Thoracic aorta (tissue), 2 donors: Measurements from ENCODE around the gene CATSPERZ. TPM values are rescaled to one million over a fixed set of nuclear protein-coding genes. Genes with fewer than 3 reads are reported as not detected.
A peak's percentile ranks its signal among the peaks of the same experiment; 100 is the strongest.
"Not testable (repeated sequence)": the region's sequence is repeated elsewhere in the genome, so short reads cannot be mapped to it uniquely, and the experiment has no call there.

Experiments
- ATAC-seq: fragments of 150-250 bp; one replicate; pipeline ENCODE4 v1.8.0; 2017; ENCODE audit warnings: low read depth; ENCODE audit not compliant: insufficient number of reproducible peaks, low FRiP score
- DNase-seq: peaks from one replicate; pipeline ENCODE4 v3.0.0-alpha.2; 2020; ENCODE audit warnings: low spot score
- H3K27ac ChIP-seq, 2 donors: fragments of 200-600 bp; sonication (generic); 1 replicate in 1 of 2; 2 replicates in 1 of 2; pipeline ENCODE4 v1.5.1; 2016; ENCODE audit warnings: mild to moderate bottlenecking in 2 of 2, moderate library complexity in 2 of 2
- H3K27me3 ChIP-seq: fragments of 200-600 bp; sonication (generic); replicated peaks from 2 replicates; pipeline ENCODE4 v1.6.0; 2016; ENCODE audit warnings: mild to moderate bottlenecking; ENCODE audit not compliant: insufficient read depth
- H3K36me3 ChIP-seq: fragments of 200-600 bp; sonication (generic); one replicate; pipeline ENCODE4 v1.5.1; 2016
- H3K4me1 ChIP-seq, 2 donors: fragments of 200-600 bp; sonication (generic); 1 replicate in 1 of 2; 2 replicates in 1 of 2; pipeline versions ENCODE4 v1.5.1 to v1.6.0; 2016; ENCODE audit warnings: low read depth in 2 of 2, mild to moderate bottlenecking in 1 of 2; ENCODE audit not compliant: control insufficient read depth in 1 of 2
- H3K4me3 ChIP-seq: fragments of 200-600 bp; sonication (generic); 2 replicates; pipeline ENCODE4 v1.5.1; 2016; ENCODE audit warnings: mild to moderate bottlenecking
- H3K9me3 ChIP-seq: fragments of 200-600 bp; sonication (generic); 2 replicates; pipeline ENCODE4 v1.5.1; 2016
- total RNA-seq, 2 donors: library from RNA; depleted of rRNA; stranded (reverse); fragments of >200 nt; gene quantifications; one replicate each; pipeline versions ENCODE4 v1.1.0 to v1.2.3, GENCODE V29; 2016
- TF ChIP-seq, protein P1 (sequence below): fragments of 200-600 bp; sonication (generic); IDR thresholded peaks from one replicate; pipeline ENCODE4 v1.5.1; 2019; ENCODE audit warnings: antibody characterized with exemption

Gene CATSPERZ
- total RNA-seq, 2 donors from 2014 or later = not detected

DNA sequence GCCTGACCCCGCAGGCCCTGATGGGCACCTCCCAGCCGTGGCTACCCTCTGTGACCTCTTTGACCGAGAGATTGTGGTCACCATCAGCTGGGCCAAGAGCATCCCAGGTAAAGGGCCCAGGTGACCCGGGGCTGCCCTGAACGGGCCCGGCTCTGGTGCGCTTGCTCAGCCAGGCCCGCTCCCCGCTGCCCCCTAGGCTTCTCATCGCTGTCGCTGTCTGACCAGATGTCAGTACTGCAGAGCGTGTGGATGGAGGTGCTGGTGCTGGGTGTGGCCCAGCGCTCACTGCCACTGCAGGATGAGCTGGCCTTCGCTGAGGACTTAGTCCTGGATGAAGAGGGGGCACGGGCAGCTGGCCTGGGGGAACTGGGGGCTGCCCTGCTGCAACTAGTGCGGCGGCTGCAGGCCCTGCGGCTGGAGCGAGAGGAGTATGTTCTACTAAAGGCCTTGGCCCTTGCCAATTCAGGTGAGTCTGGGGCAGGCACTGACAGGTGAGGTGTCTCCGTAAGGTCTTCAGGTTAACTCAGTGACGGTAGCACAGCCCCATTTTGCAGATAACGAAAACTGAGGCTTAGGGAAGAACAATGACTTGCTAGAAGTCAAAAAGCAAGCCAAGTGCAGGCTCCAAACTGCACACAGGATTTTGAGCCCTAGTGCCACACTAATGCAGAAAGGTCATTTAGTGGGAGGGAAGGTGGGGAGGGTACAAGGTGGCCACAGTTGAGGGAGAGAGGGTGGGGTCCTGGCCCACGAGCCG, 14.8 kb downstream of the CATSPERZ start:
- peaks cover 3% of the 10 kb centered on the region for H3K36me3 ChIP-seq
- H3K4me1 ChIP-seq = peaks cover 8 to 19% of the 10 kb centered on the region in 2 donors
- DNase-seq (no peak), ATAC-seq (no peak)
- no peaks in the 10 kb centered on the region for H3K27me3 ChIP-seq
- TF ChIP-seq, protein P1, sequence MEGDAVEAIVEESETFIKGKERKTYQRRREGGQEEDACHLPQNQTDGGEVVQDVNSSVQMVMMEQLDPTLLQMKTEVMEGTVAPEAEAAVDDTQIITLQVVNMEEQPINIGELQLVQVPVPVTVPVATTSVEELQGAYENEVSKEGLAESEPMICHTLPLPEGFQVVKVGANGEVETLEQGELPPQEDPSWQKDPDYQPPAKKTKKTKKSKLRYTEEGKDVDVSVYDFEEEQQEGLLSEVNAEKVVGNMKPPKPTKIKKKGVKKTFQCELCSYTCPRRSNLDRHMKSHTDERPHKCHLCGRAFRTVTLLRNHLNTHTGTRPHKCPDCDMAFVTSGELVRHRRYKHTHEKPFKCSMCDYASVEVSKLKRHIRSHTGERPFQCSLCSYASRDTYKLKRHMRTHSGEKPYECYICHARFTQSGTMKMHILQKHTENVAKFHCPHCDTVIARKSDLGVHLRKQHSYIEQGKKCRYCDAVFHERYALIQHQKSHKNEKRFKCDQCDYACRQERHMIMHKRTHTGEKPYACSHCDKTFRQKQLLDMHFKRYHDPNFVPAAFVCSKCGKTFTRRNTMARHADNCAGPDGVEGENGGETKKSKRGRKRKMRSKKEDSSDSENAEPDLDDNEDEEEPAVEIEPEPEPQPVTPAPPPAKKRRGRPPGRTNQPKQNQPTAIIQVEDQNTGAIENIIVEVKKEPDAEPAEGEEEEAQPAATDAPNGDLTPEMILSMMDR = no peak
- H3K9me3 ChIP-seq = no peaks in the 10 kb centered on the region
- H3K4me3 ChIP-seq = no peak overlapping the region
- H3K27ac ChIP-seq = no peak overlapping the region

DNA sequence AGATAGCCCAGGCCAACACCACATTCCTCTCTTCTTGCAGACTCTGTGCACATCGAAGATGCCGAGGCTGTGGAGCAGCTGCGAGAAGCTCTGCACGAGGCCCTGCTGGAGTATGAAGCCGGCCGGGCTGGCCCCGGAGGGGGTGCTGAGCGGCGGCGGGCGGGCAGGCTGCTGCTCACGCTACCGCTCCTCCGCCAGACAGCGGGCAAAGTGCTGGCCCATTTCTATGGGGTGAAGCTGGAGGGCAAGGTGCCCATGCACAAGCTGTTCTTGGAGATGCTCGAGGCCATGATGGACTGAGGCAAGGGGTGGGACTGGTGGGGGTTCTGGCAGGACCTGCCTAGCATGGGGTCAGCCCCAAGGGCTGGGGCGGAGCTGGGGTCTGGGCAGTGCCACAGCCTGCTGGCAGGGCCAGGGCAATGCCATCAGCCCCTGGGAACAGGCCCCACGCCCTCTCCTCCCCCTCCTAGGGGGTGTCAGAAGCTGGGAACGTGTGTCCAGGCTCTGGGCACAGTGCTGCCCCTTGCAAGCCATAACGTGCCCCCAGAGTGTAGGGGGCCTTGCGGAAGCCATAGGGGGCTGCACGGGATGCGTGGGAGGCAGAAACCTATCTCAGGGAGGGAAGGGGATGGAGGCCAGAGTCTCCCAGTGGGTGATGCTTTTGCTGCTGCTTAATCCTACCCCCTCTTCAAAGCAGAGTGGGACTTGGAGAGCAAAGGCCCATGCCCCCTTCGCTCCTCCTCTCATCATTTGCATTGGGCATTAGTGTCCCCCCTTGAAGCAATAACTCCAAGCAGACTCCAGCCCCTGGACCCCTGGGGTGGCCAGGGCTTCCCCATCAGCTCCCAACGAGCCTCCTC, 15.7 kb downstream of the CATSPERZ start:
- not testable (repeated sequence) for DNase-seq, H3K4me3 ChIP-seq

DNA sequence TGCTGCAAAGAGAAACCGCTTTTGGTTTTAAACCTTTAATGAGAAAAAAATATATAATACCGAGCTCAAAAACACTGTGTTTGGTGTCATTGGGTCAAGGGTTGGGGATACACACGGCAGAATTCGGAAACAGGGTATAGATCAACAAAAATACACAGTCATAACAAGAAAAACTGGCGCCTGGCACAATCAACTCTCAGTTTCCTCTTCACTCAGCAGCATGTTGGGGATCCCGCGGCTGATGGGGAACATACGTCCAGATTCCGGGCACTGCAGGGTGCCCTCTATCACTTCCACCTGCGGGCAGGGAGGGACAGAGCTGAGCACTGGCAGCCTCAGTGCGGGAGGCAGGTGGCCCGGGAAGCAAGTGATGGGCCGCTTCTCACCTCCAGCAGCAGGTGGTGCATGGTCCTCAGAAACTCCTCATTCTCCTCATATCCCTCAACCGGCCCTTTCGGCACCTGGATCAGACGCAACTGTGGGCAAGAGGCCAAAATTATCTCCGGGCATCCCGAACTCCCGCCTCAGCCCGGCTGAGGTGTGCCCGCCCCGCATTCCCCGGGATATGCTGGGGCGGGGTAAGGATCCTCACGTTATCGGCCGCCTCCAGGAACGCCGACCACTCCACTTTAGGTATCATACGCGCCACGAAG, 16.6 kb downstream of the CATSPERZ start:
- TF ChIP-seq, protein P1 = no peak
- DNase-seq = no peak
- Histone ChIP-seq H3K27me3 (no peaks in the 10 kb centered on the region), H3K4me1 (peaks cover 8 to 19% of the 10 kb centered on the region in 2 donors), H3K9me3 (no peaks in the 10 kb centered on the region), H3K27ac (peak overlapping the region; percentile 97 to 100), H3K36me3 (peaks cover 10% of the 10 kb centered on the region), H3K4me3 (peak overlapping the region; percentile 79)
- no peak for ATAC-seq

More for the DNA sequence above, 15.7 kb downstream of the CATSPERZ start:
- Histone ChIP-seq H3K27ac (peak overlapping the region; percentile 97 to 100), H3K4me1 (peaks cover 8 to 19% of the 10 kb centered on the region in 2 donors)
- not testable (repeated sequence) for H3K36me3 ChIP-seq, H3K9me3 ChIP-seq, H3K27me3 ChIP-seq, ATAC-seq

DNA sequence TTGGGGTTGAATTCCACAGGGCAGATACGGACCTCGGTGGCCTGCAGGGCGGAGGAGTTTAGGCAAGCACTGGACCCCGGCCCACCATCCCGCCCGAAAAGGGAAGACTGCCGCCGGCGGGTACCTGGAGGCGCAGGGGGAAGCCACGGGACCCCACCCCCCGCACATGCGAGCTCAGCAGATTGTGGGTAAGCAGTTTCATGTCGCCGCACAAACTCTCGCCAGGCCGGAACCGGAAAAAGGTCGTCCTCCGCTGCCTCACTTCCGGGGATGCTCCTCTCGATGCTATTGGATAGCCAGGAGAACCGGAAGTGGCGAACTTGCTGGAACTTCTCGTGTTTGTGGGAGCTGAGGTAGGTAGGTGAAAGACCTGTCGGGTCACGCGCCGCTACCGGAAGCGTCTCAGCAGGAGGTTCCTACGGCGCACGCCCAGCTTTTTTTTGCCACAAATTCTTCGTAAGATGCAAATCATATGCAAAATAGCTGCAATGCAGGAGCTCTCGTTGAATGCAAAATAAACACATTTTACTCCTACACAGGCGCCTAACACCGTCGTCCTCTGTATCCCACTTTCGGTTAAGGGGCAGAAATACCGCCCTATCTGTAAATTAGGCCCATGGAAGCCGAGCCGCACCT, 17.3 kb downstream of the CATSPERZ start, which contains the start of gene TRMT112:
Gene TRMT112, minus strand, starts transcription at position 235 of the 636 bp plus-strand sequence. Its CDS starts 33 bp downstream, at position 202.
- H3K4me3 ChIP-seq = peak within 1 kb of the TSS; percentile 79
- H3K27ac ChIP-seq = peak within 1 kb of the TSS; percentile 97 to 100
- H3K4me1 ChIP-seq = peaks cover 8 to 19% of the 10 kb centered on the region in 2 donors
- TF ChIP-seq, protein P1 = no peak
- peaks cover 10% of the 10 kb centered on the region for H3K36me3 ChIP-seq
- H3K9me3 ChIP-seq = no peaks in the 10 kb centered on the region
- no peaks in the 10 kb centered on the region for H3K27me3 ChIP-seq
- DNase-seq = peak; percentile 96
- ATAC-seq = peak; percentile 88

DNA sequence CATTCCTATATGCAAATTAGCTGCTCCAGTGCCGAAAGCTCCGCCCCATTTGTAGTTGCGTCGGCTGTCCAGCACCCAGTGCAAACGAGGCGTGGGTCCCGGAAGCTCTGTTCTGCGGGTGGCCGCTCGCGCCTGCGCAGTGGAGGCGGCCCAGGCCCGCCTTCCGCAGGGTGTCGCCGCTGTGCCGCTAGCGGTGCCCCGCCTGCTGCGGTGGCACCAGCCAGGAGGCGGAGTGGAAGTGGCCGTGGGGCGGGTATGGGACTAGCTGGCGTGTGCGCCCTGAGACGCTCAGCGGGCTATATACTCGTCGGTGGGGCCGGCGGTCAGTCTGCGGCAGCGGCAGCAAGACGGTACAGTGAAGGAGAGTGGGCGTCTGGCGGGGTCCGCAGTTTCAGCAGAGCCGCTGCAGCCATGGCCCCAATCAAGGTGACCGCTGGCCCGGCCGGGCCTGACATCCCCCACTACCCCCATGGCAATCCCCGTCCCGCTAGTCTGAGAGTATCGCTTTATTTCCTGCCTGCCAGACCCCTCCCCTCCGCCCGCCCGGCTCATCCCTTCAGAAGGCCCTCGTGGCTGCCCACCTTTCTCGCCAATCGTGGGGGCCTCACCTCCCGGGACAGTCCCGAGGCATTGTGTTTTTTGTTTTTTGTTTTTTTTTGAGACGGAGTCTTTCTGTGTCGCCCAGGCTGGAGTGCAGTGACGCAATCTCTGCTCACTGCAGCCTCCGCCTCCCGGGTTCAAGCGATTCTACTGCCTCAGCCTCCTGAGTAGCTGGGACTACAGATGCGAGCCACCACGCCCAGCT, 18.0 kb downstream of the CATSPERZ start, which contains the start of gene PRDX5:
Gene PRDX5, plus strand, starts transcription at position 161 of the 805 bp plus-strand sequence. Its CDS starts 95 bp downstream, at position 256.
- H3K27ac ChIP-seq = peak within 1 kb of the TSS; percentile 97 to 100
- TF ChIP-seq, protein P1 = peak; percentile 13
- peak within 1 kb of the TSS; percentile 79 for H3K4me3 ChIP-seq
- peak; percentile 90 for DNase-seq
- H3K9me3 ChIP-seq = no peaks in the 10 kb centered on the region
- peaks cover 10% of the 10 kb centered on the region for H3K36me3 ChIP-seq
- peaks cover 8 to 19% of the 10 kb centered on the region in 2 donors for H3K4me1 ChIP-seq
- H3K27me3 ChIP-seq = no peaks in the 10 kb centered on the region
- peak; percentile 73 for ATAC-seq
